ENCODE measurements around the gene OR5H6. TPM values are rescaled to one million over a fixed set of nuclear protein-coding genes. Genes with fewer than 3 reads are reported as not detected.

OR5H6 gene
- total RNA-seq, 1 donor from 2014 or later = not detected

DNA sequence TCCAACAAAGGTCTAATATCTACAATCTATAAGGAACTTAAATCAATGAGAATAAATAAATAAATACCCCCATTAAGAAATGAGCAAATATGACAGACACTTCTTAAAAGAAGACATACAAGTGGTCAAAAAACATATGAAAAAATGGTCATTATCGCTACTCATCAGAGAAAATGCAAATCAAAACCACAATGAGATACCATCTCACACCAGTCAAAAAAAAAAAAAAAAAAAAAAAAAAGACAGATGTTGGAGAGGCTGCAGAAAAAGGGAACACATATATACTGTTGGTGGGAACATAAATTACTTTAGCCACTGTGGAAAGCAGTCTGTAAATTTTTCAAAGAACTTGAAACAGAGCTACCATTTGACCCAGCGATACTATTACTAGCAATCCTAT lies 31.6 kb upstream of the OR5H6 start:
- TF ChIP-seq, protein P1, sequence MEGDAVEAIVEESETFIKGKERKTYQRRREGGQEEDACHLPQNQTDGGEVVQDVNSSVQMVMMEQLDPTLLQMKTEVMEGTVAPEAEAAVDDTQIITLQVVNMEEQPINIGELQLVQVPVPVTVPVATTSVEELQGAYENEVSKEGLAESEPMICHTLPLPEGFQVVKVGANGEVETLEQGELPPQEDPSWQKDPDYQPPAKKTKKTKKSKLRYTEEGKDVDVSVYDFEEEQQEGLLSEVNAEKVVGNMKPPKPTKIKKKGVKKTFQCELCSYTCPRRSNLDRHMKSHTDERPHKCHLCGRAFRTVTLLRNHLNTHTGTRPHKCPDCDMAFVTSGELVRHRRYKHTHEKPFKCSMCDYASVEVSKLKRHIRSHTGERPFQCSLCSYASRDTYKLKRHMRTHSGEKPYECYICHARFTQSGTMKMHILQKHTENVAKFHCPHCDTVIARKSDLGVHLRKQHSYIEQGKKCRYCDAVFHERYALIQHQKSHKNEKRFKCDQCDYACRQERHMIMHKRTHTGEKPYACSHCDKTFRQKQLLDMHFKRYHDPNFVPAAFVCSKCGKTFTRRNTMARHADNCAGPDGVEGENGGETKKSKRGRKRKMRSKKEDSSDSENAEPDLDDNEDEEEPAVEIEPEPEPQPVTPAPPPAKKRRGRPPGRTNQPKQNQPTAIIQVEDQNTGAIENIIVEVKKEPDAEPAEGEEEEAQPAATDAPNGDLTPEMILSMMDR (IDR thresholded peaks at IDR 0.05) = no peak
- TF ChIP-seq EZH2 (IDR thresholded peaks at IDR 0.05) (no peak), EZH2phosphoT487 (IDR thresholded peaks at IDR 0.05) (no peak)

DNA sequence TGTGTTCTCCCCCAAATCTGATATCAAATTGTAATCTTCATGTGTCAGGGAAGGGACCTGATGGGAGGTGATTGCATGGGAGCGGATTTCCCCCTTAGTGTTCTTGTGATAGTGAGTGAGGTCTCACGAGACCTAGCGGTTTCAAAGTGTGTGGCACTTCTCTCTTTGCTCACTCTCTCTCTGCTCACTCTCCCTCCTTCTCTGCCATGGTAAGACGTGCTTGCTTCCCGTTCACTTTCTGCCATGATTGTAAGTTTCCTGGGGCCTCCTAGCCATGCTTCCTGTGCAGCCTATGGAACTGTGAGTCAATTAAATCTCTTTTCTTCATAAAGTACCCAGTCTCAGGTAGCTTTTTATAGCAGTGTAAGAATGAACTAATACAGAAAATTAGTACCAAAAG lies 30.6 kb upstream of the OR5H6 start:
- Histone ChIP-seq H3K27me3 (no peaks in the 10 kb centered on the region), H3K4me3 (no peak overlapping the region), H3K9me3 (ENCODE audit: low read depth) (no peaks in the 10 kb centered on the region), H4K20me1 (ENCODE audit: low read depth) (no peaks in the 10 kb centered on the region), H3K9ac (no peak overlapping the region), H3K27ac (no peak overlapping the region), H3K4me2 (no peak overlapping the region), H3F3A (ENCODE audit: low read depth) (no peaks in the 10 kb centered on the region), H3K79me2 (ENCODE audit: low read depth) (no peaks in the 10 kb centered on the region), H2AFZ (replicated peaks) (no peak overlapping the region), H3K4me1 (no peaks in the 10 kb centered on the region), H3K36me3 (no peaks in the 10 kb centered on the region)
- no peak overlapping the region for H3K4me3 Mint-ChIP-seq
- no peaks in the 10 kb centered on the region for H3K4me1 Mint-ChIP-seq
- H3K27me3 Mint-ChIP-seq (ENCODE audit: insufficient read depth, low read depth) = peaks cover 2% of the 10 kb centered on the region
- H3K9me3 Mint-ChIP-seq = no peaks in the 10 kb centered on the region
- H3K36me3 Mint-ChIP-seq = no peaks in the 10 kb centered on the region
- TF ChIP-seq EZH2phosphoT487 (IDR thresholded peaks at IDR 0.05) = no peak
- TF ChIP-seq EZH2 (IDR thresholded peaks at IDR 0.05) = no peak
- TF ChIP-seq, protein P1 (IDR thresholded peaks at IDR 0.05) = no peak
- DNase-seq (ENCODE audit: low spot score) = no peak
- no peak overlapping the region for H3K27ac Mint-ChIP-seq

More for the DNA sequence above, 31.6 kb upstream of the OR5H6 start:
- no peaks in the 10 kb centered on the region for H3K27me3 ChIP-seq
- no peak overlapping the region for H3K4me2 ChIP-seq
- no peaks in the 10 kb centered on the region for H3K36me3 ChIP-seq
- no peak overlapping the region for H3K9ac ChIP-seq
- H3K27ac ChIP-seq = no peak overlapping the region
- H4K20me1 ChIP-seq (ENCODE audit: low read depth) = no peaks in the 10 kb centered on the region
- no peaks in the 10 kb centered on the region for H3K79me2 ChIP-seq (ENCODE audit: low read depth)
- Mint-ChIP-seq H3K4me3 (no peak overlapping the region), H3K27me3 (ENCODE audit: insufficient read depth, low read depth) (peaks cover 2% of the 10 kb centered on the region), H3K27ac (no peak overlapping the region), H3K9me3 (no peaks in the 10 kb centered on the region), H3K4me1 (no peaks in the 10 kb centered on the region), H3K36me3 (no peaks in the 10 kb centered on the region)
- no peaks in the 10 kb centered on the region for H3K4me1 ChIP-seq
- no peak overlapping the region for H3K4me3 ChIP-seq
- H3K9me3 ChIP-seq (ENCODE audit: low read depth) = no peaks in the 10 kb centered on the region
- H2AFZ ChIP-seq (replicated peaks) = no peak overlapping the region
- H3F3A ChIP-seq (ENCODE audit: low read depth) = no peaks in the 10 kb centered on the region
- DNase-seq (ENCODE audit: low spot score) = no peak

DNA sequence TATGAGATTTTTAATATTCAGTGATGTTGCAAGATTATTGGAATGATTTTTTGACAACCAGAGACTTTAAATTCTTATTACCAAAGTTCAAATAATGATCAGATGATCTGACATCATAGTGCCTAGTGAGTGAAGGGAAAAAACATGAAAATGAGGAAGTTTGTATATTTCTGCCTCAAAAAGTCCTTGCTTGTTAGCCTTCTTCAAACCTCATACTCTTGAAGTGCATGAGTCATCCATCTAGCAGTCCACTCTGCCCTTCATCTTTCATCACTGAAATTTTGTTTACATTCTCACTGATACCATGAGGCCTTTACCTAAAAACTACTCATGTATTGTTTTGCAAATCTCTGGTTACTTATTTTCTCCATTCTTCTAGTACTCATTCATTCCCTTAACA lies 23.9 kb upstream of the OR5H6 start:
- no peak overlapping the region for H3K4me3 ChIP-seq
- H3K79me2 ChIP-seq (ENCODE audit: low read depth) = no peaks in the 10 kb centered on the region
- no peak overlapping the region for H3K27ac ChIP-seq
- no peaks in the 10 kb centered on the region for H3K4me1 ChIP-seq
- Mint-ChIP-seq H3K4me3 (no peak overlapping the region), H3K4me1 (no peaks in the 10 kb centered on the region), H3K36me3 (no peaks in the 10 kb centered on the region), H3K27ac (no peak overlapping the region), H3K27me3 (ENCODE audit: insufficient read depth, low read depth) (no peaks in the 10 kb centered on the region), H3K9me3 (no peaks in the 10 kb centered on the region)
- H3K36me3 ChIP-seq = no peaks in the 10 kb centered on the region
- H3K9ac ChIP-seq = no peak overlapping the region
- H2AFZ ChIP-seq (replicated peaks) = no peak overlapping the region
- H3K4me2 ChIP-seq = no peak overlapping the region
- no peaks in the 10 kb centered on the region for H3F3A ChIP-seq (ENCODE audit: low read depth)
- DNase-seq (ENCODE audit: low spot score) = no peak
- TF ChIP-seq EZH2phosphoT487 (IDR thresholded peaks at IDR 0.05) (no peak), EZH2 (IDR thresholded peaks at IDR 0.05) (no peak)
- TF ChIP-seq, protein P1 (IDR thresholded peaks at IDR 0.05) = no peak
- H4K20me1 ChIP-seq (ENCODE audit: low read depth) = no peaks in the 10 kb centered on the region
- H3K27me3 ChIP-seq = no peaks in the 10 kb centered on the region
- H3K9me3 ChIP-seq (ENCODE audit: low read depth) = no peaks in the 10 kb centered on the region
